Endothelial cell of umbilical vein (primary cell): ENCODE results near the gene HRH3.

Experiments used
- EZH2 ChIP-seq: IDR thresholded peaks from 2 replicates; pipeline ENCODE4 v1.6.1; 2012; ENCODE audit warnings: borderline replicate concordance, low read depth, mild to moderate bottlenecking, moderate library complexity, low read length, inconsistent platforms; ENCODE audit not compliant: severe bottlenecking
- GATA2 ChIP-seq: IDR thresholded peaks from 2 replicates; pipeline ENCODE4 v1.7.0; 2011; ENCODE audit warnings: low read depth, mild to moderate bottlenecking, moderate library complexity, mixed read lengths, low read length; ENCODE audit not compliant: insufficient read length, insufficient read depth
- JUN ChIP-seq: IDR thresholded peaks from 2 replicates; pipeline ENCODE4 v1.6.1; 2011; ENCODE audit warnings: borderline replicate concordance, low read depth; ENCODE audit not compliant: insufficient read length, insufficient read depth
- MYC ChIP-seq: IDR thresholded peaks from one replicate; pipeline ENCODE4 v1.6.1; 2011; ENCODE audit warnings: mild to moderate bottlenecking, low read depth, low read length
- POLR2A ChIP-seq: IDR thresholded peaks from 2 replicates; pipeline ENCODE4 v1.6.1; 2012; ENCODE audit warnings: low read depth, mild to moderate bottlenecking, control low read depth, low read length
- POLR2AphosphoS5 ChIP-seq: IDR thresholded peaks from 2 replicates; pipeline ENCODE4 v1.6.1; 2012; ENCODE audit warnings: low read depth, mild to moderate bottlenecking, control low read depth, low read length, moderate library complexity; ENCODE audit not compliant: insufficient read depth
- TF ChIP-seq, protein P1 (sequence below), 2 donors: IDR thresholded peaks; 1 replicate in 1 of 2; 2 replicates in 1 of 2; pipeline ENCODE4 v1.5.1; 2011; ENCODE audit warnings: low read length in 2 of 2, mild to moderate bottlenecking in 2 of 2, moderate library complexity in 2 of 2, control low read depth in 1 of 2, inconsistent platforms in 1 of 2, low read depth in 1 of 2; ENCODE audit not compliant: insufficient read depth in 1 of 2; ENCODE audit errors: extremely low read depth in 1 of 2
- TF ChIP-seq, protein P2 (sequence below): IDR thresholded peaks from 2 replicates; pipeline ENCODE4 v1.6.1; 2011; ENCODE audit not compliant: insufficient read depth, insufficient read length

DNA sequence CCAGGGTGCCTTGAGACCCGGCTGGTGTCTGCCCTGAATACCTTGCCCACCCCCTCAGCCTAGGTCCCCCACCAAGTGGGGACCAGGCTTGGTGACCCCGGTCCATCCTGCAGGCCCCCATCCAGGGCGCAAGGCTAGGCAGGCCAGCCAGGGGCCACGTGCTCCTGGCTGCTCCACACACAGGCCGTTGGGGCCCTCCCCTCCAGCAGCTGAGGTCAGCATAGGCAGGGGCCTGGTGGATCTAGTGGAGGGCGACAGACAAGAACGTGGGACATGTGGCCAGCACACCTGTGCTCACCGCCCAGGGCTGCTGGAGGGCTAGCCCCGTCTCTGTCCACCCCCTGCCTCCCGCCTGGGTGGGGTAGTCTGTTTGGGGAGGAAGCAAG is 7.5 kb upstream of the HRH3 start:
- TF ChIP-seq, protein P1, sequence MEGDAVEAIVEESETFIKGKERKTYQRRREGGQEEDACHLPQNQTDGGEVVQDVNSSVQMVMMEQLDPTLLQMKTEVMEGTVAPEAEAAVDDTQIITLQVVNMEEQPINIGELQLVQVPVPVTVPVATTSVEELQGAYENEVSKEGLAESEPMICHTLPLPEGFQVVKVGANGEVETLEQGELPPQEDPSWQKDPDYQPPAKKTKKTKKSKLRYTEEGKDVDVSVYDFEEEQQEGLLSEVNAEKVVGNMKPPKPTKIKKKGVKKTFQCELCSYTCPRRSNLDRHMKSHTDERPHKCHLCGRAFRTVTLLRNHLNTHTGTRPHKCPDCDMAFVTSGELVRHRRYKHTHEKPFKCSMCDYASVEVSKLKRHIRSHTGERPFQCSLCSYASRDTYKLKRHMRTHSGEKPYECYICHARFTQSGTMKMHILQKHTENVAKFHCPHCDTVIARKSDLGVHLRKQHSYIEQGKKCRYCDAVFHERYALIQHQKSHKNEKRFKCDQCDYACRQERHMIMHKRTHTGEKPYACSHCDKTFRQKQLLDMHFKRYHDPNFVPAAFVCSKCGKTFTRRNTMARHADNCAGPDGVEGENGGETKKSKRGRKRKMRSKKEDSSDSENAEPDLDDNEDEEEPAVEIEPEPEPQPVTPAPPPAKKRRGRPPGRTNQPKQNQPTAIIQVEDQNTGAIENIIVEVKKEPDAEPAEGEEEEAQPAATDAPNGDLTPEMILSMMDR (IDR thresholded peaks at IDR 0.05; ENCODE audit: extremely low read depth in 1 of 2, insufficient read depth in 1 of 2, low read depth in 1 of 2, low read length in 2 of 2): no peak
- TF ChIP-seq POLR2AphosphoS5 (no peak), JUN (no peak), POLR2A (no peak), MYC (no peak), GATA2 (no peak), EZH2 (no peak)
- TF ChIP-seq, protein P2, sequence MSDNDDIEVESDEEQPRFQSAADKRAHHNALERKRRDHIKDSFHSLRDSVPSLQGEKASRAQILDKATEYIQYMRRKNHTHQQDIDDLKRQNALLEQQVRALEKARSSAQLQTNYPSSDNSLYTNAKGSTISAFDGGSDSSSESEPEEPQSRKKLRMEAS: no peak
